ENCODE data around the gene GSPT1.
"Not testable (repeated sequence)": the region's sequence is repeated elsewhere in the genome, so short reads cannot be mapped to it uniquely, and the experiment has no call there.

The GSPT1 gene

DNA sequence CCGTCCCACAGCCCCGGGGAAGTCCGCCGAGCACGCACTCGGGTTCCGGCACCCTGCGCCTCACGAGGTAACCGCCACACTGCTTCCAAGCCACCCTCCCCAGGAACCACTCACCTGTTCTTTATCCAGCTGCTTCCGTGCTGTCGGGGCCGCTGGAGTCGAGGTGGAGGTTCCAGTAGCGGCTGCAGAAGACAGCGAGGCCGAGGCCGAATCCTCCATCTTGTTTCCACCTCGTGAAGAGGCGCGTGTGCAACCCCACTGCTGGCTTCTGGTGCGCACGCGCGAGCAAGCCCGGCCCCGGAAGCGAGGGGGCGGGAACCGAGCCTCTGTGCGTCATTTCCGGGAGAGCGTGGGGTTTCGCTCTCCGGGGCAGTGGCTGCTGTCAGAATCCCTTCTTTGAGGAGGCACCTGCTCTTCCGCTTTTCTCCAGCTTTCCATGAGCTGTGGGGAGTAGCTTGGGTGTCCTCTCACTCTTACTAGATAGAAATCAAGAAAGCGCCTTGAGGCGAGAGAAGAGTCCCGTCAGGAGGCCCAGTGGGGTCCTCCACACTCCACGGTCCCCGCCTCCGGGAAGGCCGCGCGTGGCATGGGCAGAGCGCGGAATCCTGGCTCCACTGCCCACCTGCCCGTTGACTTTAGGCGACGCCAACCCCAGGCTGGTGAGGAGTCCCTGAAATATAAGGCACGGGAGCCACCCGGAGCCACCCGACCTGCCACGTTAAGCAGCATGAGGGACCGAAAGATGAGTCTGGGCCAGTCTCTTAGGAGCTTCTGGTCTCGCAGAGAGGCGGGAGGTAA lies 64.3 kb downstream of the GSPT1 start, which contains the start of gene RSL1D1:
Gene RSL1D1 (minus strand): TSS at position 249 of the 798 bp plus-strand sequence. CDS start 30 bp downstream, at position 219.
- peak; percentile 11 for FAIRE-seq

- no peak for FAIRE-seq
Observed at GRCh38 chr16:11848842-11849241, 66.9 kb downstream of the GSPT1 start.

GRCh38 chr16:11844499-11844898 lies 71.3 kb downstream of the GSPT1 start:
- no peak for FAIRE-seq

DNA sequence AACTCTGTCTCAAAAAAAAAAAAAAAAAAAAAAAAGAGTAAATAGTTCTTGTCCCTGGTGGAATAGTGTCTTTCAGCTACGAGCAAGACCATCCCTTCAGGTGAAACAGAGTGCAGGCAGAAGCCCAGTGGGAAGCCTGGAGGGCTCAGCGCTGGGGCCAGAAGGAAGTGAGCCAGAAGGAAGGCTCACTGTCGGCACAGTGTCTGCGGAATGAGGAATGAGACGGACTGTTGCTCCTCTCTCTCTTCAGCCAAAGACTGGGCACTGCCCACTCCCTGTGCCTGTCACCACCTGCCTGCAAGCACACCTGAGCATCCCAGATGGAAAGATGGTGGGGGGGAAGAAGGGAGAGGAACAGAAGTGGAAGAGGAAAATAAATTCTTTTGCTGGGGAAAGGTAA lies 71.9 kb downstream of the GSPT1 start:
- FAIRE-seq, result no peak

- FAIRE-seq, result no peak
Observed at GRCh38 chr16:11843206-11843605, 72.5 kb downstream of the GSPT1 start.

GRCh38 chr16:11841026-11841425 lies 74.7 kb downstream of the GSPT1 start:
- no peak for FAIRE-seq

DNA sequence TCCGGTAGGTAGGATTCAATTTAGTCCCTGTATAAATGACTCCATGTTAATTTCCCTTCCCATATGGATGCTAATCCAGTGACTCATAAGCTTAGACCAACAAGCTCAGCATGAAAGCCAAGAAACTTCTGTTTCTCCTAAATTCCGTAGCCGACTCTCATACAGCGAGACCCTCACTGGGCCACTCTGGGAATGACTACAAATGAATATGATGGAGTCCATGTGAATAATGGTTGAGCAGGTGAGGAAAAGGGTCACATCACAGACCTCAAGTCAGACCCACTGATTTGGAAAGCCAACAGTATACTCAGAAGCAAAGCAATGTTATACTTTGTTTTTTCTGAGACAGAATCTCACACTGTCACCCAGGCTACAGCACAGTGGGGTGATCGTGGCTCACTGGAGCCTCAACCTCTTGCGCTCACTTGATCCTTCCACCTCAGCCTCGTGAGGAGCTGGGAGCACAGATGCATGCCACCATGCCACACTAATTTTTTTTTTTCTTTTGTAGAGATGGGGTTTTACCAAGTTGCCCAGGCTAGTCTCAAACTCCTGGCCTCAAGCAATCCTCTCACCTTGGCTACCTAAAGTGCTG lies 79.0 kb downstream of the GSPT1 start:
- peak; percentile 98 for FAIRE-seq

GRCh38 chr16:11835891-11836649 lies 79.7 kb downstream of the GSPT1 start:
- peak; percentile 93 for FAIRE-seq

- no peak for FAIRE-seq
Observed at GRCh38 chr16:11835309-11835708, 80.4 kb downstream of the GSPT1 start.

DNA sequence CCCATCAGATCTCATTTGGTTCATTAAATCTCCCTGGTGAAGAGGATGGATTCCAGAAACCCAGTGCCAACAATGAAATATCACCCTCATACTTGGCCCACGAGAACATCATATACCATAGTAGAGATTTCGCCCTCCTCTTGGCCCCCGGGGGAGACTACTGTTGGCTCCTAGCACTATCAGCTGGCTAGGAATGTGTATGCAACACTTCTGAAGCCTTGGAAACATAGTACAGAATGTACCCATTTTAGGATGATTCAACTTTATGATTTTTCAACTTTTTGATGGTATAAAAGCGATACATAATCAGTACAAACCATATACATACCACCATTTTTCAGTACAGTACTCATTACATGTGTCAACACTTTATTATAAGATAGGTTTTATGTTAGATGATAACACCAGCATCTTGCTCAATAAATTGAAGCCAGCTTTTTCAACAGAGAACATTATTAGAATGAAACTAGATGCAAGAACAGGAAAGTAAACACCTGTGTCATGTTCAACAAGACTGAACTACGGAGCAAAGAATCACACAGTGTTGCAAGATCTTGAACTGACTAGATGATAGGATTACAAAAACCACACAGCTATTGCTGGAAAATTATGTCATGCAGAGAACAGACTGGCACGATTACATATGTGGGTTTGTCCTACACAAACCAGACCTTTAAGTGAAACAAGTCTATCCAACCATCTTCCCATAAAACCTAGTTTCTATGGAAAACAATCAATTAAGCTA lies 81.6 kb downstream of the GSPT1 start:
- no peak for FAIRE-seq

DNA sequence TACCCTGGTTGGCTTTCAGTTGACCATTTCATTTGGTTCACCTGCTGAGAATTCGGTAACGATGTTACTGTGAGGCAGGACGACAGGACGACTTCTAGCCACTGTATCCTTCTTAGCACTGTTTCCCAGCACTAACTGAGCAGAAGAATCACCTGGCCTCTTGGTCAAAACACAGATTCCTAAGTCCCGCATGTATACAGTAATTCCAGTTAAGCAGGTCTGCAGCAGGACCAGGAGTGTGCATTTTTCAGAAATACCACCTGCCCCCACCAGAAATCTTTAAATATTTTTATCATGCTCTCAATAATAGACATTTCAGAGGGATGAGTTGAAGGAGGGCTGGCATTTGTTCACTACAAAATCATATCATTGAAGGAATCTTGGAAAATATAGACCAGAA lies 87.1 kb downstream of the GSPT1 start:
- no peak for FAIRE-seq

- not testable (repeated sequence) for FAIRE-seq
Observed at GRCh38 chr16:11825520-11826165, 90.1 kb downstream of the GSPT1 start.

DNA sequence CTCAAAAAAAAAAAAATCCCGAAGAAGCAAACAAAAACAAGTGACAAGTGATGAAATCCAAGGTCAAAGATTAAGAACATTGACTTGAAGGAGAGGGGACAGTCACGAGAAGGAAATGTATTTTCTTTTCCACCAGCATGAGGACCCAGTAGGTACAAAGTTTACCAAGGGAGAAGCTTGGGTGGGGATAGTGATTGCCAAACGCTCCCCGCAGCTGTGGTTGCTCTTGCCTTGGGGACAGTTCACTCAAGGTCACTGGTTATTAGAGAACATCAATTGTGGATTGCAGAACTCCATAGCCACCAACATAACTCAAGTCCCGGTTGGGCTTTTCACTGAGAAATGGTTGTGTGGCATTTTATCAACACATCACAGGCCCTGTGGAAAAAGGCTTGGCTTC lies 91.4 kb downstream of the GSPT1 start:
- FAIRE-seq, result no peak

- not testable (repeated sequence) for FAIRE-seq
Observed at GRCh38 chr16:11823645-11824044, 92.1 kb downstream of the GSPT1 start.

DNA sequence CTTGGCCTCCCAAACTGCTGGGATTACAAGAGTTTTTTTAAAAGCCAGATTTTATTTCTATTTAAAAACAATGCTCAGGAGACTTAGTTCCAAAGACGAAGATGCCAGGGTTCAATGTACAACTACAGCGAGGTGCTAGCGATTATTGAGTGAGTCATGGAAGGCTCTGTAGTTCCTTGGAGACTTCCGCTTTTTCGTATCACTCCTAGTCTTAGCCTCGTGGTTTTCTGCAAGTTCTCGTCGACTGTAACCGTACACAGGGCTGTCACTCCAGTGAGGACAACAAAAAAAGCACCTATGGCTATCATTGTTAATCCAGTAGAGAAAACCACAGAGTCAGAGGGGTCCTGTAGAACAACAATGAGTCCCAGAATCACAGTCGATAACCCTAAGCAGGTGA lies 96.0 kb downstream of the GSPT1 start:
- no peak for FAIRE-seq

GRCh38 chr16:11818970-11819369 lies 96.8 kb downstream of the GSPT1 start:
- FAIRE-seq, result not testable (repeated sequence)
